Lung (tissue), 12 donors: ENCODE measurements around the gene CACNA1D. TPM values are rescaled to one million over a fixed set of nuclear protein-coding genes. Genes with fewer than 3 reads are reported as not detected.

Experiments used
- ATAC-seq: fragments of 200-7000 bp; cut with Tn5 transposase; one replicate; pipeline ENCODE4 v1.9.1; 2020; ENCODE audit warnings: moderate number of reproducible peaks; ENCODE audit not compliant: insufficient read depth, low FRiP score
- DNase-seq, 3 donors: peaks; one replicate each; pipeline ENCODE4 v3.0.0-alpha.2; 2013 to 2017
- H3K27ac ChIP-seq, 2 donors: one replicate each; pipeline ENCODE4 v1.5.1; 2013; ENCODE audit warnings: mild to moderate bottlenecking in 2 of 2, moderate library complexity in 2 of 2, control low read depth in 1 of 2, inconsistent platforms in 1 of 2, low read depth in 1 of 2, low read length in 1 of 2
- H3K27me3 ChIP-seq, 3 donors: one replicate each; pipeline ENCODE4 v1.5.1; 2013; ENCODE audit warnings: low read length in 2 of 3; ENCODE audit not compliant: control insufficient read depth in 3 of 3, insufficient read depth in 3 of 3
- H3K36me3 ChIP-seq, 4 donors: one replicate each; pipeline ENCODE4 v1.5.1; 2013; ENCODE audit warnings: low read length in 4 of 4, mild to moderate bottlenecking in 1 of 4, moderate library complexity in 1 of 4; ENCODE audit not compliant: control insufficient read depth in 4 of 4, insufficient read depth in 4 of 4
- H3K4me1 ChIP-seq, 5 donors: one replicate each; pipeline ENCODE4 v1.5.1; 2013; ENCODE audit warnings: low read length in 5 of 5, mild to moderate bottlenecking in 2 of 5, moderate library complexity in 1 of 5; ENCODE audit not compliant: control insufficient read depth in 5 of 5, insufficient read depth in 5 of 5
- H3K4me3 ChIP-seq: one replicate; pipeline ENCODE4 v1.5.1; 2013; ENCODE audit warnings: mild to moderate bottlenecking, control low read depth, moderate library complexity
- H3K9ac ChIP-seq, 2 donors: one replicate each; pipeline ENCODE4 v1.5.1; 2013; ENCODE audit warnings: low read length in 2 of 2, control low read depth in 1 of 2; ENCODE audit not compliant: insufficient read depth in 1 of 2
- H3K9me3 ChIP-seq, 4 donors: one replicate each; pipeline ENCODE4 v1.5.1; 2013; ENCODE audit warnings: low read length in 3 of 4, mild to moderate bottlenecking in 1 of 4, moderate library complexity in 1 of 4; ENCODE audit not compliant: control insufficient read depth in 4 of 4, insufficient read depth in 3 of 4
- WGBS, 2 donors: extraction: QIAGEN DNeasy Blood & Tissue Kit; methylation state at CpG; one replicate each; pipeline ENCODE4 v1.1.7; 2013; 5-methylcytosine and 5-hydroxymethylcytosine counted together
- polyA plus RNA-seq, 2 donors: library from polyadenylated mRNA; stranded (reverse); fragments of 200-250 nt; gene quantifications; one replicate each; pipeline ENCODE4 v1.2.1, GENCODE V29; 2013
- total RNA-seq, 2 donors: library from RNA; depleted of rRNA in 1 of 2; stranded (reverse); fragments of >200 nt in 1 of 2; gene quantifications; one replicate each; pipeline ENCODE4 v1.2.1, GENCODE V29; 2014 to 2021
- TF ChIP-seq, protein P1 (sequence below): IDR thresholded peaks from 2 replicates; pipeline ENCODE4 v1.5.1; 2012; ENCODE audit warnings: mild to moderate bottlenecking; ENCODE audit errors: control extremely low read depth, extremely low read depth
- donor health status: control.
- donor health status: control.
- donor health status: Bipolar disorder and iron deficiency.
- donor health status: healthy.
- donor health status: DM: yes; HTN: yes; CAD: no.

The CACNA1D gene
- total and polyA plus RNA-seq, 4 donors = 2.7 to 96.8 (median 23.1) TPM

- no peak overlapping the region for H3K9ac ChIP-seq
- TF ChIP-seq, protein P1, sequence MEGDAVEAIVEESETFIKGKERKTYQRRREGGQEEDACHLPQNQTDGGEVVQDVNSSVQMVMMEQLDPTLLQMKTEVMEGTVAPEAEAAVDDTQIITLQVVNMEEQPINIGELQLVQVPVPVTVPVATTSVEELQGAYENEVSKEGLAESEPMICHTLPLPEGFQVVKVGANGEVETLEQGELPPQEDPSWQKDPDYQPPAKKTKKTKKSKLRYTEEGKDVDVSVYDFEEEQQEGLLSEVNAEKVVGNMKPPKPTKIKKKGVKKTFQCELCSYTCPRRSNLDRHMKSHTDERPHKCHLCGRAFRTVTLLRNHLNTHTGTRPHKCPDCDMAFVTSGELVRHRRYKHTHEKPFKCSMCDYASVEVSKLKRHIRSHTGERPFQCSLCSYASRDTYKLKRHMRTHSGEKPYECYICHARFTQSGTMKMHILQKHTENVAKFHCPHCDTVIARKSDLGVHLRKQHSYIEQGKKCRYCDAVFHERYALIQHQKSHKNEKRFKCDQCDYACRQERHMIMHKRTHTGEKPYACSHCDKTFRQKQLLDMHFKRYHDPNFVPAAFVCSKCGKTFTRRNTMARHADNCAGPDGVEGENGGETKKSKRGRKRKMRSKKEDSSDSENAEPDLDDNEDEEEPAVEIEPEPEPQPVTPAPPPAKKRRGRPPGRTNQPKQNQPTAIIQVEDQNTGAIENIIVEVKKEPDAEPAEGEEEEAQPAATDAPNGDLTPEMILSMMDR = no peak
- no peak for DNase-seq
- peaks cover 0 to 24% (median 9%) of the 10 kb centered on the region in 5 donors for H3K4me1 ChIP-seq
- no peaks in the 10 kb centered on the region for H3K27me3 ChIP-seq
- no peaks in the 10 kb centered on the region for H3K9me3 ChIP-seq
- no peak overlapping the region for H3K27ac ChIP-seq
- ATAC-seq = no peak
- 69 to 83% methylated on average over 6 of the region's 6 CpGs for WGBS, 2 donors
- H3K4me3 ChIP-seq = no peak overlapping the region
- H3K36me3 ChIP-seq = peaks cover 0 to 2% (median 0%) of the 10 kb centered on the region in 4 donors
Measured at GRCh38 chr3:53618524-53618906, 124.1 kb downstream of the CACNA1D start.

DNA sequence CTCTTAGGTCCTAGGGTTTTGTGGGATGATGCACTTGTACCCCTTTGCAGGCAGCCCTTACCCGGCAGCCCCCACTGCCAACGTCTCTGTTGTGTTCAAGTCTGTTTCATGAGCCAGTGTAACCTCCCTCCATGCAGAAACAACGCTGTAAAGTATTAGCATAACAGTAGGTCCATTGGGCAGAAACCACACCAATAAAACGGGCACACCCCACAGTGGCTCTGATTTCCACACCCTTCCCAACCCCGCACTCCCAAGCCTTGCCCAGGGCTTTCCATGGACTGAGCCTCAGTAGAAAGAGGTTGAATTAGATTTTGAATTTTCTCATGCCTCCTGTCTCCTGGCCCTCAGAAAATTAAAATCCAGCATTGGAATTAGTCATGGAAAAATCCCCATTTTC, 124.5 kb downstream of the CACNA1D start:
- no peak overlapping the region for H3K4me3 ChIP-seq
- H3K36me3 ChIP-seq = peaks cover 0 to 2% (median 0%) of the 10 kb centered on the region in 4 donors
- WGBS, 2 donors = 84 to 89% methylated on average over 5 of the region's 5 CpGs
- ATAC-seq (no peak), DNase-seq (no peak)
- H3K27me3 ChIP-seq = no peaks in the 10 kb centered on the region
- no peak overlapping the region for H3K27ac ChIP-seq
- H3K9ac ChIP-seq = no peak overlapping the region
- TF ChIP-seq, protein P1 = no peak
- H3K4me1 ChIP-seq = peaks cover 0 to 28% (median 9%) of the 10 kb centered on the region in 5 donors
- no peaks in the 10 kb centered on the region for H3K9me3 ChIP-seq

GRCh38 chr3:53624061-53624857, 129.8 kb downstream of the CACNA1D start:
- ATAC-seq (peak; percentile 41), DNase-seq (peak in 2 of 3 donors; percentile 64 to 69)
- TF ChIP-seq, protein P1 = no peak
- no peaks in the 10 kb centered on the region for H3K27me3 ChIP-seq
- H3K4me3 ChIP-seq = no peak overlapping the region
- no peaks in the 10 kb centered on the region for H3K9me3 ChIP-seq
- 54 to 74% methylated on average over 10 of the region's 10 CpGs for WGBS, 2 donors
- no peak overlapping the region for H3K9ac ChIP-seq
- H3K36me3 ChIP-seq = peaks cover 0 to 2% (median 0%) of the 10 kb centered on the region in 4 donors
- H3K27ac ChIP-seq = peak overlapping the region in 1 of 2 donors; percentile 68
- peaks cover 0 to 36% (median 13%) of the 10 kb centered on the region in 5 donors for H3K4me1 ChIP-seq
